A204.1 (cell line): ENCODE results near the gene ZBTB7B.

Source experiments
- FAIRE-seq: peaks from 2 replicates; lab custom pipeline; 2012; peaks lifted over from hg19 to GRCh38; lab: Jason Lieb, UNC

The ZBTB7B gene

DNA sequence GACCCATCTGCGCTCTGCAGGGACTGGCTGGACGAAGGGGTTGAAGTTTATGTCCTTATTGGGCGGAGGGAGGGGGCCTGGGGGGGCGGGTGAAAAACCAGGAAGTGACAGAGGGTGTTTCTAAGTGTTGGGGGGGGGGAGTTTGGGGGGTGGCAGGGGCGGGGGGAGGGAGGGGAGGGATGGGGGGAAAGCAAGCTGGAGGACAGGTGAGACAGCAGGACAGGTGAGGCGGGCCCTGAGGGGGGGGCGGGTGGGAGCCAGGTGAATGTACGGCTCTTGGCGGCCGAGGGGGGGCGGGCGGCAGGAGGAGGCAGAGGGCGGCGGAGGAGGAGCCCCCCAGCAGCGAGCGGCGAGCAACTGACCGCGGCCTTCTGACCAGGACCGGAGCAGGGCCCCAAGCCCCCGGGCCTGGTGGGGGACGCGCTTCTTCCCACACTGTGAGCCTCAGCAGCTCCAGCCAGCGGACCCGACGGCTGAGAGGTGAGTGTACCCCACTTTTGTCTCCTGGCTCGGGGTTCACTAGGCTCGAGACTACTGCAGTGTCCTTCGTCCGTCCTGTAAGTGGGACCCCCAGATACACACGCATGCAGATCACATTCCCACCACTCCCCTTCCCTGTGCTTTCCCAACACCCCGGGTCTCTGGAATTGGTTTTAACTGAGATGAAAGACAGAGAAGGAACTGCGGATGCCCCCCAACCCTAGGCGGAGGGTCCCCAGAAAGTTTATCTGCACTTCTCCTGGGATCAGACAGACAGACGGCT is at the start of gene ZBTB7B:
TSS of gene ZBTB7B (plus strand) at position 339 of the 763 bp plus-strand sequence. CDS start 11,859 bp downstream, outside the sequence.
- FAIRE-seq = no peak

- FAIRE-seq = no peak
These were observed 49.0 kb upstream of the ZBTB7B start for GRCh38 chr1:154953611-154954038.

DNA sequence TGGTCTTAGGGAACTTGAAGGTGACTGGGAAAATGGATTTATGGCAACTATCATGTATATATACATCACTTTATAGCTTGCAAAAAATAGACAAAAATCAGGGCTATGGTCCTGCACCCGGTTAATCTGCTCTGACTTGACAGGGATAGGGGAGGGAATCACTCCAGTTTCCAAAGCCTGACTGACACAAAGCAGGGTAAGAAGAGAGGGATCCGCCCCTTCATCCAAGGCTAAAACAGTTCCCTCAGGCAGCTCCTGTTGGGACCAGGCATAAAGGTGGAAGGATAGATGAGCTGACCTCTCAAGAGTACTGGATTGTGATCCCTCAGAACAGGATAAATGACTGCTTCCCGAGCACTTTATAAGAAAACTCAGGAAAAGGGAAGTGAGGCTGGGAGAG is 48.1 kb upstream of the ZBTB7B start:
- no peak for FAIRE-seq

DNA sequence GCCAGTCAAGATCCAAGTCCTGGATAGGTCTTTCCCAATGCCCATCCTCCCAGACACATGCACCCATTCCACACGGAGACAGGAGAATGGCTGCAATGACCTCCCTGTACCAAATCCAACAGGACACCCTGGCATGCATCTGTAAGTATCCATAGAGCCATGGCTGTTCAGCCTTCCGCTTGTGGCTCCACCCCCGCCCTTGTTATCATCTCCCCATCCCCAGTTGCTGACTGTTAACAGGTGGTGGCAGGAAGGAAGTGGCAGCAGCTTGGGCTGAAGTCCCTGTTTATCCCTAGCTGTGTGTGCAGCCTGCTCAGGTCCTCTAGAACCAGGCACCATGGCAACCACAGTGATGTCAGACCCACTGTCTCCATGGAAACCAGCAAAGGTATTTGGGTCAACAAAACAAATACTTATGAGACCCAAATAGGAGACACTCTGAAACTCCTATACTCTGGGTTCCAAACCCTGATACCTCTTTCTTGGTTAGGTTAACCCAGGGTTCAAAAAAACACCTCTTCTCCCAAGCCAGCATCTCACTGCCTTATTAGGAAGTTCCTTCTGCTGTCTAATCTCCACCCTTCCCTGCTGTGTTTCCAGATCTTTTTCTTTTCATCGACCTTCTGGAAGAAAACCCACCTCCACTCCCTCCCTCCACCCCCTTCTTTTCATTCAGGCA is 47.4 kb upstream of the ZBTB7B start:
- no peak for FAIRE-seq

DNA sequence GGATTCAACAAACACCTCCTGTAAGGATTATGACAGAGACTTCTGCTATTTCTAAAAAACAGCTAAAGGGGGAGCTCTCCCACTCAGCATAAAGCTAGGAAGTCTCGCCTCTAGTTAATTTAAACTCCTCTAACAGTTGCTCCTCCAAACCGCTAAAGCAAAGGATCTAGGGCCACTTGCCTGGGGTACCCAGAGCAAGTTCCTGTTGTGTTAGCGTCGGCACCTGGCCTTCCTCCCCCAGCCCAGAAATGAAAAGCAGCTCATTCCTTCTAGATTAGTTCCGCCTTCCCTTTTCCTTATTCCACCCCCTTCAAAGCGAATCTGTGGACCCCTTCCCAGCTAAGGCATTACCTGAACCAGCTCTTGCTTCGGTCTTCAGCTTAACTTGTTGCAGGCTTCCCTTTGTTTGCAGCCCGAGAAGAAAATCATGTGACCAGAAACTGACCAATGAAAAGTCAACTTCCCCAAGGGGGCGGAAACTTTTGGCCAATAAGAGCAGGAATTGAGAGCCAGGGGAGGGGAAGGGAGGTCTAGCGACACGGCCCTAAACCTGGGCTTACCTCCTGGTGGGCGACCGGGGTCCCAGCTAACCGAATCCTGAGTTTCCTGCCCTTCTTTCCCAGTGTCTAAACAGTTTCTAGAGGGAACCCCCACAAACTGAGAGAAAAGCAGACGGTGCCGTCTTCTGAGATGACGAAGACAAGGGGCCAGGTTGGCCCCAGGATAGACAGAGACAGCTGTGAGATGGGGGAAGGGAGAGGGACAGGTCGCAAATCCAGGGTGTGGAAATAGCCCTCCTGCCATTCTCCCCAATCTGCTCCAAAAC is 46.7 kb upstream of the ZBTB7B start, which contains the start of gene PBXIP1:
TSS of gene PBXIP1 (minus strand) at position 382 of the 826 bp plus-strand sequence. CDS start 2,378 bp downstream, outside the sequence.
- peak; percentile 74 for FAIRE-seq

DNA sequence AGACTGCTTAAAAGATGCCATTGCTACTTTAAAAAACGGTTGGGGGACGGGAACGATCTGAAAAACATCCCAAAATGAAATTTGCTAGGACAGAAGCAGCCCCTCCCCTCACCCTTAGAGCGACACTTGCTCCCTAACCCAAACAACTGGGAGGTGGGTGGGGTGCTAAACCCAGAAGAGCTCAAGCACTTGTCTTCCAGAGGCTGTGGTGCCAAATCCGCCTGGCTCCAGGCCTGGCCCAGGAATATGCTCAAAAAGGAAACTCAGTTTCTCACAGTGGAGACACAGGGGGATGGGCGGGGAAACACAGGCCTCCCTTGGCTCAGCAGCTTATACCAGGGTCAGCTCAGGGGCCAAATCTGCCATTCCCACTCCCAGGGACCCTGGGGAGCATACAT is 46.1 kb upstream of the ZBTB7B start:
- FAIRE-seq = no peak

DNA sequence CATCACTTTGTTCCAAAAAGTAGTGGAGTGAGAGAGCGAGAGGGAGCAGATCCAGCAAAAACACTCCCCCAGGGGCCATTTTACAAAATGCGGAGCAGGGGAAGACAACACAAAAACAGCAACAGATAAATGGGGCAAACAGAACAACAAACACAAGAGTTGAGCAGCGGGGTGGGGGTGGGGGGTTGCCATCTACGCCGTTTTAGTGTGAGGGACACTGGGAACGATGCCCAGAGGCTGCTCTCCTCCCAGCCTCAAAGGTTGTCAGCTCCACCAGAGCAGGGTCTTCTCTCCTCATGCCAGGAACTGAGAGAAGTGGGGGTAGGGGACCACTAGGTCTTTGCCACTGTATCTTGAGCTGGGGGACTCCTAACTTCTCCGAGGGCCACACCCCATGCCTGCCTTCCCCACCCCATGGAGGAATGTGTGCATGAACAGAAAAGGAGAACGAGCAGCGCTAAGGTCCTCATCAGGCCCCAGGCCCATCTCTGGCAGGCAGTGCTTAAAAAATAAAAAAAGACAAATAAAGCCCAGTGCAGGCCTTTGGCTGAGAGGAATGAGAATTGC is 45.4 kb upstream of the ZBTB7B start:
- no peak for FAIRE-seq

DNA sequence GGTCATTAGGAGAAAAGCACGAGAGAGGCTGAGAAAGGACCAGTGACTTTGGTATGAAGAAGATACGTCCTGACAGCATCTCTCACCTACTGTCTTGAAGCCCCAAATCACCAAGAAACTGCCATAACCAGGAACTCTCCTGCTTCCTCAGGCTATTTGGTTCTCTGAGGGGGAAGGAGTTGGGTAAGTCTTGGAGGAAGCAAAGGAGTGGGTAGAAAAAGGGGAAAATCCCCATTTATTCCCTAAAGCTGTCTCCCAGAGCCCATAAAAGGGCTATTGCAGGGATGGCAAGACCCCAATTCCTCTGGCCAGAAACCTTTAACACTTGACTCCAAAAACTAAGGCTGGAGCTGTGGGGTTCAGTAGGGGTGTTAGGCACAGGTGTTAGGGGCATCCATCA is 44.6 kb upstream of the ZBTB7B start:
- FAIRE-seq = no peak

DNA sequence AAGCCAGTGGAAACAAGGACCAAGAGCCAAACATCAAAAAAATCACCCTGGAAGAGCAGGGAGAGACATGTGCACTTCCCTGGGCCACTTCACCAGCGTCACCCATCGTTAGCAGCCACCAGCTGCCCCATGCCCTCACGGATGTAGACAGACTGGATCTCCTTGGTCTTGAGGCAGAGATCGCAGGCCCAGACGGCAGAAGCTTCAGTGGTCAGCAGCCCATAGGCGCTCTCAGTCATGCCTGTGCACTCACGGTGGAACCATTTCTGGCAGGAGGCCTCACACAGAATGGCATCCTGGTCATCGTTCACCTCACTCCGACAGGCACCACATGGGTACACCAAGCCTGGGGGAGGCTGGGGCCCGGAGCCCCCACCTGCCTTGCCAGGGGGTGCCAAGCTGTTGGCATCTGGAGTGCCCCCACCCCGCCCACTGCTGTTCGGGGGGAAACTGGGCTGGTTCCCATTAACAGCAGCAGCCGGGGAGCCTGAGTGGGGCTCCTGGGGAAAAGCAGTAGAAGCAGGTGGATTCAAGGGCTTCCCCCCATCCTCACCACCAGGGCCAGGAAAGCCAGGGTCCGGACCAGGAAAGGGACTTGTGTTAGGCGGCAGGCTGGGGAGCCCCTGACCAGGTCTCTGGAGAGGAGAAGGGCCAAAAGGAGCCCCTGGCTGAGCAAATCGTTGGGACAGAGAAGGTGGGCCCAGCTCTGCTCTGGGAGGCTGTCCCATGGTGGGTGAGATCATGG is 43.7 kb upstream of the ZBTB7B start:
- no peak for FAIRE-seq

- no peak for FAIRE-seq
These were observed 43.2 kb upstream of the ZBTB7B start for GRCh38 chr1:154959426-154959780.

GRCh38 chr1:154960446-154961136 is 42.0 kb upstream of the ZBTB7B start:
- no peak for FAIRE-seq

DNA sequence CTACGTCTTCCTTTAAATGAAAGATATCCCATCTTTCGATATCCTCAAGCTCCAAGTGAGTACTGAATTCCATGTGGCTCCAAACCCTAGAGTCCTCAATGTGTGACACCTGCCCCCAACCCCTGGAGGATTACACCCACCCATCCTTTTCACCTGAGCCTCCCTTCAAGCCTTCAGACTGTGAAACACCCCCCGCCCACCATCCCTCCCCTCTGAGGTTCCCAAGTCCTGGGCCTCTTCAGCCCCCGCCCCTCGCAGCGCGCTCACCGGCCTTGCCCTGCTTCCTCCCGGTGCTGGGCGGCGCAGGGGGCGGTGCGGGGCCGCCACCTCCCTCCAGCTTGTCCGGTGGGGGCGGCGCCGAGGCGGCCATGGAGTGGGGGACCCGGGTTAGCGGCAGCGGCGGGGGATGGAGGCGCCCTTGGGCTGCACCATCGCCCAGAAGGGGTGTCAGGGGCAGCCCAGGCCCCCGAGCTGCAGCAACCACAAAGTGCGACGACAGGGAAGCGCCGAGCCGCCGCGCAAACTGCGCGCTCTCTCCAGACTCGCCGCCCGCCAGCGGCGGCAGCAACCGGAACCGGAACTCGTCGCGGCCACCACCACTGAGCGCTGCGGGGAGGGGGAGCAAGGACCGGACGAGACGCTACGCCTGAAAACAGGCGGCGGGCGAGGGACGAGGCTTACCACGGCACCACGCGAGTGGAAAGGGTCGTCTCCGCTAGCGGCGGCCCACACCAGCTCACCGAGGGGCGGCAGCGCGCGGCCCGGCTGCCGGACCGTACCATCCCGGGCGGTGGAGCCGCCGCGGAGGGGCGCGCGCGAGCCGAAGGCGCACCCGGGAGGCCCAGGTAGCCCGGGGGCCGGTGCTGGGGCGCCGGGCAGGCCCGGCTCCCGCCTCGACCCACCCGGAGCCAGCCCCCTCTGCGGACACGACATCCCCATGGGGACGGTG is 41.1 kb upstream of the ZBTB7B start, which contains the start of gene PYGO2:
TSS of gene PYGO2 (minus strand) at position 576 of the 949 bp plus-strand sequence. CDS start at position 370, 206 bp downstream.
- no peak for FAIRE-seq

DNA sequence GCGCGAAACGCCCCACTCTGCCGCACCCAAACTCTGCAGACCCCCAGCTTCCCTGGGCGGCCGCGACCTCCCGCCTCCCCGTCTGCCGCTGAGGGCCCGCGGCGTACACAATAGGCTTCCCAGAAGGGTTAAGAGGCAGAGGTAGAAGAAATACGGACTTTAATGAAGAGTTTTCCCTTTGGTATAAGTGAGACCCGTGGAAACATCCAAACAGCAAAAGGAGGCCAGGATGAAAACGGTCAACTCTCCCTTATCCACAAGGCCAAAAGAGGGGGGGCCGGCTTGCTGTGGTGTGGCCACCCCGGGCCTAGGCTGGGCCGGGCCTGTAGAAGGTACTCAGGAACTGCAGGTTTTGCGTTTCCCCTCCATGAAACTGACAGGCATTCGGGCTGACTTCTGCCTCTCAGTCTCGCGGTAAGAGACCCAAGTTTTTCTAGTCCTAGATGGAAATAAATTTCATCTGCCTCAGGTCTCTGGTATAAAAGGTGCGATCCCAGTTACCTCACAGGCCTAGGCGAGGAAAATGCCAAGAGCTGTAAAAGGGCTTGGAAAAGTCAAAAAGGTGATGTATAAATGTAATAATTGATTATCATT is 40.3 kb upstream of the ZBTB7B start:
- no peak for FAIRE-seq

- FAIRE-seq = no peak
These were observed 39.7 kb upstream of the ZBTB7B start for GRCh38 chr1:154962795-154963330.

DNA sequence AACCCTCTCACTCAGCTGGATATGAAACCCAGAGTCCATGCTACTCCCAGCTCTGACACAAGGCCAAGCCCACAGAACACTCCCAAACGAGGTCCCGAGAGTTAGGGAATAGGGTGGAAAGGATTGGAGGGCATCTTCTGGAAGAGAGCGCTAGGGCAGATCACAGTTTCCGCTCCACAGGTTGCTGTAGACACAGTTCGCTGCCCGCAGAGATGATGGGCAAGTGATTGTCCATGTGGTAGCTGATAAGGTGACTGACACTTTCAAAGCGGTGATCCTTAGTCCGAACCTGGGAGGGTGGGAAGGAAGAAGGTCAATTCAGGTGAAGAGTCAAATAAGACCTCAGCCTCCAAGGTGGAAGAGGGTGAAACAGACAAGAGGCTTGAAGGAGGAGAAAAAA is 39.0 kb upstream of the ZBTB7B start:
- no peak for FAIRE-seq

DNA sequence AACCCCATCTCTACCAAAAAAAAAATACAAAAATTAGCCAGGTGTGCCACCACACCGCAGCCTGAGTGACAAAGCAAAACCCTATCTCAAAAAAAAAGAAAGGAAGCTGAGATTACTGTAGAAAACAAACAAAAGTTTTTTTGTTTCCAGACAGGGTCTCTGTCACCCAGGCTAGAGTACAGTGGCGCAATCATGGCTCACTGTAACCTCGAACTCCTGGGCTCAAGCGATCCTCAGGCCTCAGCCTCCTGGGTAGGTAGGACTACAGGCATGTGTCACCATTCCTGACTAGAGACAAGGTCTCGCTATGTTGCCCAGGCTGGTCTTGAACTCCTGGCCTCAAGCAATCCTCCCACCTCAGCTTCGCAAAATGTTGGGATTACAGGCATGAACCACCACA is 38.2 kb upstream of the ZBTB7B start:
- FAIRE-seq = no peak

GRCh38 chr1:154966111-154966510 is 36.5 kb upstream of the ZBTB7B start:
- no peak for FAIRE-seq

GRCh38 chr1:154967331-154967950 is 35.2 kb upstream of the ZBTB7B start:
- FAIRE-seq = no peak

DNA sequence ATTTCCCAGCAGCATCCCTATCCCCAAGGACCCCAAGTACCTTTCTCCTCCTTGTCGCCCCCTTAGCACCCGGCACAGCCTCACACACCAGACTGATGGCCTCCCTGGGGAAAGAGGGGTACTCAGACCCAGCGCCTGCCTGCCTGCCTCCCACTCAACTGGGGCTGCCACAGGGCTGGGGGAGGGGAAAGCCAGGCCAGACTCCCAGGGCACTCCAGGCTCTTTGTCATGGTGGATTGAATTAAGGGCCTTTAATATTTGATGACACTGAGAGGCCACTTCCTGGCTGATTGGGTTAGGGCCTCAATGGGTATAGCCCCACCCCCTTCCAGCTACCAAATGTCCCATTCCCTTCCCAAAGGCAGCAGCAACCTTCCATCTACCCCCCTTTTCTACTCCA is 33.9 kb upstream of the ZBTB7B start:
- FAIRE-seq = no peak
